Measurements from ENCODE around the gene COP1.

- TF ChIP-seq CTCF (conservative IDR thresholded peaks at IDR 0.05; ENCODE audit: low read depth, low read length) (no peak), EZH2 (IDR thresholded peaks at IDR 0.05; ENCODE audit: borderline replicate concordance, low read depth, low read length, poor library complexity, severe bottlenecking) (no peak)
These were observed 295.9 kb downstream of the COP1 start for GRCh38 chr1:175911138-175911537.

Measured in A673 (cell line).